GM21360 (cell line): ENCODE results near the gene DNTT.

ENCODE experiments used
- ATAC-seq: cut with Tn5 transposase; IDR thresholded peaks from one replicate; pipeline ENCODE4 v1.9.1; 2021; ENCODE audit warnings: mild to moderate bottlenecking, moderate library complexity; ENCODE audit not compliant: unreplicated experiment

Gene DNTT

DNA sequence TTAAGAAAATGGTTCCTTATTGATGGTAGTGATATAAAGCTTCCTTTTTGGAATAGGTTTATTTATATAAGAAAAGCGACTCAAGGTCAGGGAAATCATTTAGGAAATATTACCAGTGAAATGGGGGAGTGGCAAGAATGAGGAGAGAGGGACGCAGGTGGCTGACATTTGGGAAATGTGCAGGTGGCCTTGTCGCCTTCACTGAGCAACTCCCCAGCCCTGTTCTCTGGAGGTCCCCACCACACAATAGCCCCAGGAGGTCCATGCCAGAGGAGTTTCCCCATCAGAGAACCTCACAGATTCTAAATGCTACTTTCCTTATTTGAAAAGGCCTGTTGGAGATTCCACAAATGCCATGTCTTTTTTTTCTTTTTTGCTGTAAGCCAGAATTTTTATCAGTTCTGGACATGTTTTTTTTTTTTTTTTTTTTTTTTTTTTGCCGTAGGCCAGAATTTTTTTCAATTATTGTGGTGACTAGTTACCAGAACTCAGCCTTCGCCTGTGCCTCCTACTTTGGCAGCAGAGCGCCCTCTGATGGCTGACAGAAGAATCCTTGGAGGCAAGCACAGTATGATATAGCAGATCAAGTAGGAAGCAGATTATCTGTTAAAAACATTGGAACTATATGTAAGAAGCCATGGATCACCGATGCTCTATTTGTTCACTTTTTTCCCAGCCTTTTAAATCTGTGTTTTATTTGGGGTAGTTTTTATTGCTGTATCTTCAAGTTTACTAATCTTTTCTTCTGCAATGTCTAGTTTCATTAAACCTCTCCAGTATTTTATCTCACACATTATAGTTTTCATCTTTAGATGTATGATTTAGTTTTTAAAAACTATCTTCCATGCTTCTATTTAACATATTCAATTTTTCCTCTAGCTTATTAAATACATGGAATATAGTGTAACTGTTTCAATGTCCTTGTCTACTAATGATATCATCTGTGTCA is 36.0 kb downstream of the DNTT start:
- ATAC-seq = no peak

DNA sequence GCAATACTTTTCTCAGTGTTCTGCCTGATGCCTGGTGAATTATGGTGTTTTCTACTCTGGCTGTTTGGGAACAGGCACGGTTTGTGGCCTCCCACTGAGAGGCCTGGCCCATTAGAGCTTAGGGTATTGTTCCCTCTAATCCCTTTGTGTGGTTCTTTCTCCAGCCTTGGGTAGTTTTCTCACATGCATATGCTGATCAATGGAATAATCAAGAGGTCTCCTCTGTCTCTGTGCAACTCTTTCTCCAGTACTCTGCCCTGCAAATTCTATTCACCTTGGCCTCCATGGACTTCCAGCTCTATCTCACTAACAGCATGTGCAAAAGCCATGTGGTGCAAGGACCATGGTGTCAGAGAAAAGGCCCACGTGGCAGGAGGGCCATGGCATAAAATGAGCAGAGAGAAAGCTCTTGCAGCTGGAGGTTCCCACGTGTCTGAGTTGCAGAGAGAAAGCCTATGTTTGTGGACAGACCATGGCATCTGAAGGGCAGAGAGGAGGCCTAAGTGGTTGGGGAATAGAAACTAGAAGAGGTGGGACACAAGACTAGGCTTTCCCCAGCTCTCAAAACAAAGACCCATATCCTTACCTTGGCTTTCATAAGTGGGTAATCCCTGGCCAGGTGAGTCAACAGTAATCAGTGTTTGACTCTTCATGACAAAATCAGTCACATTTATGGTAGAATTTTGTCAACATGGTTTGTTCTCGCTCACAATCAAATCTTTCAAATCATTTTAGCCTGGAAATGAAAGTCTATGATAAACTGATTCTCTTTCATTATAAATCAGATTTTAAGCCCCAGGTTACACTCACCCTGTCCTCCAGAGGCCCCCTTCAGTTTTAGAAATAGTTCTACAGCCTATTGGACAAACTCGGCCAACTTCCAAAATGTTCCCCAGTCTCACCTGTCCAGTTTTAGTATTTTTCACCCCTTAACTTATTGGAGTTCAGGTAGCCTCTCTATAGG is 37.3 kb downstream of the DNTT start:
- ATAC-seq = no peak

DNA sequence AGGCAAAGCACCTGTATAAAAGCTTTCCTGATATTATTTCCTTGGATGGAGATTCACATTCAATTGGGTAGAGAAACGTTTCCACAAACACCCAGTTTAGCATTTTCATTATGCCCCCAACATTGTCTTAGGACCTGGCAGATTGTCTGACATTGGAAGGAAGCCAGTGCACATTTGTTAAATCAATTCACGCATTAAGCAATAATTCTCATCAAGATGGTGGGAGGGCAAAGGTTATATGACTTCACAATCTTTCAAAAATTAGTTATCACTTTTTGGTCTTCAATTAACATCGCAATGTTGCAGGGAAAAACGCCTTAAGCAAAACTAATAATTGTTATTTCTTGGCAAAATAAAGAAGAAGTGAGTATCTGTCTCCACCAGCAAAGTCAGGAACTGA is 38.2 kb downstream of the DNTT start:
- ATAC-seq = no peak

DNA sequence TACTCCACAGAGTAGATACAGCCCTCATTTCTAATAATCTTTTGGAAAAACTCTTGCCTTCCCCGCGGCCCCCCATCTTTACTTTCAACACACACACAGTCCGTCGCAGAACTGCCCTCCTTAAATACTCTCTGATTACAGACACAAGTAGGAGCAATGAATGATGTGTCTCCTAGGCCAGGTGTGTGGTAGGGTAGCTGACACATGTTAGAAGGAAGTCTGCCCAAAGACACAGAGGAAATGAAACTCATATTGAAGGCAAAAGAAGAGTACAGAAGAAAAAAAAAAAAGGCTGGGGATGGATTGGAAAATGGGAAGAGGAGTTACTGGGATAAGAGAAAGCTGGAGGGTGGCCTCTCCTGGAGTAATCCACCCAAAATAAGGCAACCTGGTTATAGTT is 39.9 kb downstream of the DNTT start:
- ATAC-seq = no peak

DNA sequence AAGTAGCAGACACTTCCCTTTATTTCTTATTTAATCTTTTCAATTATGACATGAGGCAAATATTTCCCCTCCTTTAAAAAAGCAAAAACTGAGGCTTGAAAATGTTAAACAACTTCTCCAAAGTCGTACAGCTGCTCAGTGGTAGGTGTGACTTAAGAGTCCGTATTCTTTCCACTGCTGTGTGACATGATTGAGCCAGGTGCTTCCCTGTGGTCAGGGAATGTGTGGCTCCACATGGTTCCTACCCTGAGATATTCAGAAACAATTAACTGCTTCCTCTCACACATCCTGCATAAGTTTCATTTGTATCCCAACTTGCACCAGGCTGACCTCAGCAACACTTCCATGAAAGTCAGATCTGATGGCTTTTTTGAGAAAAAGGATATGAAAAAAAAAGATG is 41.0 kb downstream of the DNTT start:
- ATAC-seq = no peak

DNA sequence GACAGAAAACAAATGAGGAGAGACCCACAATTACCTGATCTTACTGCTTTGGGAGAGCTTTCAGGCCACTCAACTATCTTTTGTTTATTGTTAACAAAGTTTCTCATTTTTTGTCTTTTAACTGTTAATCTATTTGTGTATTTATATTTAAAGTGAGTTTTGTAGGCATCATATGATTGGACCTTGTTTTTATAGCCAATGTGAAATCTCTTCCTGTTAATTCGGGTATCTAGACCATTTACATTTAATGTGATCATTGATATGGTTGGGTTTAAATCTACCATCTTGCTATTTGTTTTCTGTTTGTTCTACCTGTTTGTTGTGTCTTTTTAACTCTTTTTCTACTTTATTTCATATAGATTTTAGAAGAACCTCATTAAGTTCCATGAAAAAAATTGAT is 42.1 kb downstream of the DNTT start:
- no peak for ATAC-seq

DNA sequence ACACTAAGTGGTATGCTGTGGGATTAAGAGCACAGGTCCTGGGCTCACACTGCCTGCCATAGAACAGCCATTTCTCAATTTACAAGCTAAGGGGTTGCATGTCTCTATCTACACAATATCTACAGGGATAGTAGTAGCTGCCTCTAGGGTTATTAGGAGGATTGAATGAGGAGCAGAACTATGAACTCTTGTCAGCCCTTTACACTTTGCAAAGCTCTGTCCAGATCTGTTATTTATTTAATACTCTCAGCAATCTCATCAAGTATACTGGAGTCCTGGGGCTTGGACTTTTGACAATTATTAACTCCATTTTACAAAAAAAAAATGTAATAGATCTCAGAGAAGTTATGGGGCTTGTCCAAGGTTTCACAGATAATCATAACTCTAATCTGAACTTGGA is 47.8 kb downstream of the DNTT start:
- no peak for ATAC-seq

DNA sequence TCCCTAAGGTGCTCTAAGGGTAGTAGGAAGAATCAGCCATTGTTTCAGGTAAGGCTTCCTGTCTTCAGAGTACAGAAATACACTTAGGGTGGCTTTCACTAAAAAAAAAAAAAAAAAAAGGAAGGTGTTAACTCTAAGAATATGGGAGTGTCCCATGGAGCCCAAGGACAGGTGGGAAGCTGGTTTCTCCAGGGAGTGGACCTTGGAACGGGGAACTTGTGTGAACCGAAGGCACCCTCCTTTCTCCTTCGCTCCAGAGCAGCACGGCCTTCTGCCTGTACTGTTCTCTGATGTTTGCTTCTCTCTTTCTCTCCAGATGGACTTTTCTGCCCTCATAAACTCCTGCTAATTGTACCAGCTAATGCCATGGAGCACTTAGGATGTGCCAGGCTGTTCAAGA is 48.3 kb downstream of the DNTT start:
- no peak for ATAC-seq

DNA sequence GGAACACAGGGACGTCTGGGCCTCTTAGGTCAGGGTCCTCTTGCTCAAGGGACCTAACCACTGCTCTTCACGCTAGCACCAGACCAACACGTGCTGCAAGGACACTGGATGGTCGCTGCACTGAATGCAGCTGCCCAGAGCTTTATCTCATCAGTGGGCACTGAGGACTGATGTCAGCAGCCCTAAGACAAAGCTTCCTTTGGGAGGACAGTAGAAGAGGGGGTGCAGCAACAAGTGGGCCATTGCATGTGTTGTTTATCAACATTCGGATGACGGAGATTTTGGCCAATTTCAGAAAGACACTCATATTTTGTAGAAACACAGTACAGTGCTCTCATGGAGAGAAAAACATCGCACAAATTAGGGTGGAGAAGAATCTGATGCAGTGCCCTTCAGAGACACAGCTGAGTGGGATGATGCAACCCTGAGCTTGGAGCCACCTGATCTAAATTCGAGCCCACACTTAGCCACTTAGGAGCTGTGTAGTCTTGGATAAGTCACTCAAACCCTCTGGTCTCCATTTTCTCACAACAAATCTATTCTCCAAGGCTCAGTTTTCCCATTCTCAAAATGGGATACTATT is 52.9 kb downstream of the DNTT start:
- ATAC-seq = no peak

DNA sequence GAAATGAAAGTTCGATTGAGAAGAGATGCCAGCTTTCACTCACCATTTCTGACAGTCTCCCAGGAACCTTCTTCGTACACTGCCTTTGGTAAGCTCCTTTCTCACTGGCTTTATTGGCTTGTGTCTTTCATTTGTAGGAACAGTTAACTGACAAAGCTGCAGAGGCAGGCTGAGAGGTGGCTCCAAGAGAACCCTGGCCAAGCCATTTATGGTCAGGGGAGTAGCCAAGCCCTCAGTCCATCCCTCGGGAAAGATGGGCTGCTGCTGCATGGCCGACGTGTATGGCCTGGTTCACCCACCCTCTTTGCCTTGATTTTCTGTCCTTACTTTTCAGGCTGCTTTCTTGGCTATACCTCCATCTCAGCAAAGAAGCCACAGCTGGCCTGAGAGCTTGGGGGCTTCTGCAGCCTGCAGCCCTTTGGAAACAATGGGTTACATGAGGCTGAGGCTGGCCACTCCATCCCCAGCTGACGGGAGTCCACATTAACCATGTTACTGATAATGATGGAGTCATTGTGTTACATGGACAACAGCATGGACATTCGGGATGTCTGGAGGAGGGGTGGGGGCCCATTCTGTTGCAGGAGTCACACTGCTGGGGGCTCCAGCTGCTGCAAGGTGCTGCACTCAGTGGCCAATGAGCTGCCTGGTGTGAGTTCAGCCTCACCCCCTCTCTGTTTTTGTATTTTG is 54.8 kb downstream of the DNTT start, which contains the start of gene OPALIN:
TSS of gene OPALIN (minus strand) at position 152 of the 690 bp plus-strand sequence. CDS start at position 46, 106 bp downstream.
- no peak for ATAC-seq

DNA sequence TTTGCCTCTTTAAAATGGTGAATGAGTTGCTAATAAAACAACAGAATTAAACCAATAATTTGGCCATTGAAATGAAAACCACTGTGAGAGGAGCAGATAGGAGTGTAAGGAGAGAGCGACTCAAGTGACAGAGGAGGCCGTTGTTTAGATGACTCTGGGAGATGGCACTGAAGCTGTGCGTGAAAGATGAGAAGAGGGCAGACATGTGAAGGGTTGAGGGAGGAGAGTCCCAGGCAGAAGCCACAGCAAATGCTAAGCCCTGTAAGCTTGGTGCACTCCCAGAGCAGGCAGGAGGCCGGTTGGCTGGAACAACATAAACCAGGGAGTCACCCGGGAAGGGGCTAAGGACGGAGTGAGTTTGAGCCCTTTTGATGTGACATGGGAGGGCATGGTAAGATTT is 55.4 kb downstream of the DNTT start:
- ATAC-seq = no peak

DNA sequence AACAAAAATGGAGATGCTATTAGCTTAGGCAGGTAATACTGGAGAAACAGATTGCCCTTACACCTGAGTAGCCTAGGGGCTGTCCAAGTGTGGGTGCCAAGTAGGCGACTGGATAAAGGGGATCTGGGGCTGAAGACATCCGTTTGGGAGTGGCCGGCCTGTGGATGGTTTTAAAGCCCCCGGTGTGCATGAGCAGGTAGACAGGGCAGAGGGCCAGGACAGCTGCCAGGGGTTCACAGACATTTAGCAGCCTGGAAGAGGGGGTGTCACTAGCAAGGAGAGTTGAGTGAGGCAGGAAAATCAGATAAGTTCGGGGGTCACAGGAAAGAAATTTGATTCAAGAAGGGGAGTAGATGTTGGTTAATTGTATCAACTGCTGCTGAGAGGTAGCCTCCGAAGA is 56.1 kb downstream of the DNTT start:
- no peak for ATAC-seq

DNA sequence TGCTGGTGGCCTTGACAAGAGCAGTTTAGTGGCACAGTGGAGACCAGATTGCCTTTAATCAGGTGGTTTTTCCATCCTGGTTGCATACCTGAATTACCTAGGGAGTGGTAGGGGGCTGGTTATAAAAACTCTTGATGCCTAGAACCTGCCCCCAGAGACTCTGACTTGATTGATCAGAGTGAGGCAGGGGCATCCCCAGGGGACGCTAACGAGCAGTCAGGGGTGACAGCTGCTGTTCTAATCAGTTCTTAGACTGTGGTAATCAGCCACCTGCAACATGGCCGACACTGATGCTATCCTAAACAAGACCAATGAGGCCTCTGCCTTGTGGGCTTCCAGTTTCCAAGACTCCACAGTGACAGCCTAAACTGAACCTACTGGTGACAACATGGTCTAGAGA is 56.5 kb downstream of the DNTT start:
- ATAC-seq = no peak

DNA sequence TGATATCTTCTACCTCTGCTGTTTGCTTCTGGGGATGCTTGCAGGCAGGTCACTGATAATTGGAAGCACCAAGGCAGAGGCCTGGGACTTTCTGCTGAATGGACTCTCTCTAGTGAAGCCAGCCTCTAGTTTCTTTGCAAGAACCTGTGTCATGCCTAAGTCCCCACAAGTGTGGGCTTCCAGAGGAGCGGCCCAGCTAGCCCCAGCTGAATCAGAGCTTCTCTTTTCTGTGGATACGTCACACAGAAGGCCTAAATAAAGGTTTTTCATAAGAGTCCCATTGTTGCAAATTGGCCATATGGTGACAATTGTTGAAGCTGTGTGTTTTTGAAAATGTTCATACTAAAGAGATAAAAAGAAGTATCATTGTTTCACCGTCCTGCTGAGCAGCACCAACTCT is 61.3 kb downstream of the DNTT start:
- ATAC-seq = no peak

DNA sequence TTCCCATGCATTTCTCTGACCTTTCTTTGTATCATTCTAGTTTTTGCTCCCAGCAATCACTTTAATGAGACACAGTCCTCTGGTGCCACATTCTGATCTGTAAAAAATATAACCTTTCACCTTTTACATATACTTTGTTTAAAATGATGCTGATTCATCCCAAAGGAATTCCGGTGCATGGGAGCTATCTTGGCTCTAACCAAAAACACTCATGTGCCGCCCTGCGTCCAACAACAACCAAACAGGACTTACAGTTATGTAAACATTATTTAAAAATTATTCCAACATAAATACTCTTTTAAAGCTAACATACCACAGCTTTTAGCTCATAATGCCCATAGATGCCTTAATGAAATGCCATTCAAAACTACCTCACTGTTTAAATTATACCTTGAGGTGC is 62.3 kb downstream of the DNTT start:
- ATAC-seq = no peak

DNA sequence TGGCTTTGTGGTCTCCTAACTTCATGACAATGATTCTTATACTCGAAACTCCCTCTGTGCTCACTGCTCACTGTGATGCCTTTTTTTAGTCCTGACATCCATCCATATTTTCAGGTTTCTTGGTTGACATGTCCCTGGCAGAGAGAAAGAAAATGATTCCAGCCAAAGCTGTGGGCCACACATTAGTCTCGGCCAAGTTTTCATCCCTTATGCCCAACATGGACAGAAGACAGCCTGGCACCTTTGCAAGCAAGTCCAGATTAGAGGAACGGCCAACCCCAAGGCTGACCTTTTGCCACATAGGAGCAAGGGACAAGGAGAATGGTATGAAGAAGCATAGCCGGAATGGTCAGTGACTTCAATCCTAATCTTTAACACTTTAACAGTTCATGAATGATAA is 63.2 kb downstream of the DNTT start:
- no peak for ATAC-seq

DNA sequence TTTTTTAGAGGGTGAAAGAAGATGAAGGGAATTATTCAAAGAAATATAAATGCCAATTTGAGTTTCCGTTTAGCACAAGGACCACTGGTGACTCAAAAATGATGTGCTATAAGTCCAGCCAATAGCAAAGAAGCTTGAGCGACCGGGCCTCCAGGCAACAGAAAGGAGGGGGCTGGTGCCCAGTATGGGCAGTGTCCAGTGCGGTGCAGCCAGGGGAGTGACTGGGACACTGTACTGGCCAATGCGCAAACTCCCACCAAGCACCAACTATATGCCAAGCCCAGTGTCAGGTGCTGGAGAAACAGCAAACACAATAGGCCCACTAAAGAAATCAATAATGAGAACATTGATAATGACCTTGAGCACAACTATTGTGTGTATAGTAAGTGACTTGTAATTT is 64.7 kb downstream of the DNTT start:
- no peak for ATAC-seq

DNA sequence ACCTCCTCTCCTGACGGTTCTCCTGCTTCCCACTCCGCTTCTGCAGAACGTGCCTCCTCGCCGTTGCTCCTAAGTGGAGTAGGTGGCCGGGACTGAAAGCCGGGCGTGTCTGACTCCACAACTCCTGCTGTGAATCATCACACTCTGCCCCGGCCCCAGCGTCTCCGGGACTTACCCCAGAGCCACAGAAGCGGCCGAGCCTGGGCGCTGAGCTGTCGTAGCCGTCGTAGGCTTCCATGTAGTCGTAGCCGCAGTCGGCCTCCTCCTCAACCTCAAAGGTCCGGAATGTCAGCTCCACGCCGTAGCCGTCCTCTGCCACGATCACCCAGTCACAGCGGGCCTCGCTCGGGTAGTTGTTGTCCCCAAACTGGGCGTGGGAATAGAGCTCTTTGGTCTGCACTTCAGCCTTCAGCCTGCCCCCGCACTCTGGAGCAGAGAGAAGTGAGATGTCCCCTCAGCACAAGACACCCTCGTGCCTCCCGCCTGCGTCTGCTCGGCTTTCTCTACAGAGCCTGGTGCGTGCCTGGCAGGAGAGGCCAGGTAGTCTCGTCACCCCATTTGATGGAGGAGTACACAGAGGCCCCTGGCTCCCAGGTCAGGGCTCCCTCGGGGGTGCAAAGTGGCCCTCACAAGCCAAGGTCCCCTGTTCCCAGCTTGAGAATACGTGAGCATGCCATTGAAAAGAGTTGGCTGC is 65.8 kb downstream of the DNTT start:
- no peak for ATAC-seq

DNA sequence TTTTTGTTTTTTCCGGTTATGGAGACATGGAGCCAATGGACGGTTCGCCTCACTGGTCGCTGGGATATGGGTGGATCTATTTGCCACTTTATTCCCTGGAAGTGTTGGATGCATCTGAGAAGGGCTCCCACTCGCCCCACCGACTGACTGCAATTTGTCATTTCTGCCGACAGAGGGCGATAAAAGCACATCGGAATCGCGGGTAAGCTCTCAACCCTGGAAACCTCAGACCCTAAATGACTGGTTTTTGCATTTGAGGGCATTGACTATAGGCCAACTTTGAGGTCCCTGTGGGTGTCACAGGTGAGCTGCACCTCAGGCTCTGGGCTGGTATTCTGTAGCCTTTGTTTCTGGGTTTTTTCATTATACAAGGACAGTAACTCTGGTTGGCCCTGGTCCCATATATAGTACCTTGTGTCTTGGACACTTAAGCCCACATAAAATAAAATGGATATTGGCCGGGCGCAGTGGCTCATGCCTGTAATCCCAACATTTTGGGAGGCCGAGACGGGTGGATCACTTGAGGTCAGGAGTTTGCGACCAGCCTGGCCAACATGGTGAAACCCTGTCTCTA is 66.4 kb downstream of the DNTT start:
- ATAC-seq = no peak

DNA sequence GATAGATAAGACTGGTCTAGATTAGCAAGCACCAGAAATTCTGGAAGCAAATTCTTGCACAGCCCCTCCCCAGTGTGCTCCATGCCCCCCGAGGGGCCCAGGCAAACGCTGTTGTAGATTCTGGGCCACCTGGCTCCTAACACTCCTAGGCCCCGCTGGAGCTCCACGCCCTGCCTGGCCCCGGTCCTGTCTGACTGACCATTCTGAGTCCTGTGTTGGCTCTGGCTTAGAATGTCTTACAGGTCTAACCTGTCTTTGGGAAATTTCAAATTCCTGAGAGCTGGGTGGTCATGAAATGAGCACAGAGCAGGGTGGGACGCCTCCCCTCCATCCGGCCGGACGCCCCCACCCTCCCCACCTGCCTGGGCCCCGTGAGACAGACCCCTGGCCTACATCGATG is 67.1 kb downstream of the DNTT start:
- no peak for ATAC-seq
